NCI-H1436 treated with DMSO at 0.1 percent for 48 hours (cell line): Measurements from ENCODE around the gene TMEM125.

Experiments used
- DNase-seq: peaks from one replicate; lab custom pipeline; 2025; lab: John Stamatoyannopoulos, UW

The TMEM125 gene

DNA sequence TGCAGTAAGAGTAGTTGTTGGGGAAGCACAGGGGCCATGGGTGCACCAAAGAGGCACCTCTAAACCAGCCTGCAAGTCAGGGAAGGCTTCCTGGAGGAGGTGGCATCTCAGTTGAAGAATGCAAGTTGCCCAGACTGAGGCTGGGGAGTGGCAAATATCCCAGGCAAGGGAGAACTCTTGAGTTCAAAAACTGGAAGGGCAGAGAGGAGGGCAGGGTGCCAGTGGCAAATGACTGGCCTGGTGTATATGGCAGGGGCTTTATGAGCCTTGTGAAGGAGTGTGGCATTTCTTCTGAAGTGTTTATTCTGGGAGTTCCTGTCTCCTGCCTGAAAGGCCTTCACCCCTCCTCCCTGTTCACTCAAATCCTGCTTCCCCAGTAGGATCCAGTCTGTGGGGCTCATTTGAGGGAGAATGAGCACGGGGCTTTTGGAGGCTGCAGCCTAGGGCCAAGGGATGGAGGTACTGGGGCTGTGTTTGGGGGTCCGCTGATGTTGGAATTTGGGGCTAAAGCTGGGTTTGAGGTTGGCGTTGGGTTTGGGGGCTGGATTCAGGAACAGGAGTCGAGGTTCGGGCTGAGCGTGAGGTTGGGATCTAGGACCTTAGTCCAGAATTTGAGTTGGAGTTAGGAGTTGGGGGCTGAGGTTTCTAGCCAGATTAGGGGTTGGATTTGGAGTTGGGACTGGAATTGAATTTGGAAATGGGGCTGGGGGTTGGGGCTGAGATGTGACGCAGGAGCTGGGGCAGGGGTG, at the start of gene TMEM125:
TMEM125 (plus strand) TSS at position 357 of the 749 bp plus-strand sequence. CDS start 2,740 bp downstream, outside the sequence.
- DNase-seq, result no peak

DNA sequence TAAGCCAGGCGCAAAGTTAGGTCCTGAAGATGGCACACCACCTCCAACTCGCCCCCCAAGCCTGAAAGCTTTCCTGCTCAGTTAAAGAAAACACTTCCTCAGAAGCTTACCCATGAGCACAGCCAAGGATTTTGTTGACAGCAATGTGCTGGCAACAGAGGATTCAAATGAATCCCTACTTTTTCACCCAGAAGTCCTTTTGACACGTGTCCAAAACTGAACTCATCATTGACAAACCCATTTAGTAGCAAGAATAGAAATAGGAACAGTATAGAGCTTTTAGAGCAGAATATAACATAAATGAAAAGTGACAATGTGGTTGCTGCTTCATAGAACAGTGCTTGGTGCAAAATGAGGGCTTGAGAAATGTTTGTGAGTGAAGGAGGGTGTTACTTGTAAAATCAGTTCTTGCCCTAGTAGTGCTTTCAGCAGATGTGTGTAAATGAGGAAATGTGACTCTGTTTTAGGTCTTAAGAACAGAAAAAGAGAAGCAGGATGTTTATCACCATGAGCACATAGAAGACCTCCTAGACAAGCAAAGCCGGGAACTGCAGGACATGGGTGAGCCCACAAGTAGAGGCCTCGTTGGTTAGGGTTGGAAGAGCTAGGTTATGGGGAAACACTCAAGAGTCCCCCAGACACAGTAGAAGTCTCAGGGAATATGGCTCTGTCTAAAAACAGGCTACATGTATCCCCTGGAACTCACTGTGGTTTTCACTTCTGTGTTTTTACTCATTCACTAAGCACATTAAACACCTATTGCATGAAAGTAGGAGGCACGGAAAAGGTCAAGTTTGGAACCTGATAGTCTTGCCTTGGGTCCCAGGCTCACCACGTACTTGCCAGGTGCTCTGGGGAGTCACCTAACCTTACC, 48.6 kb upstream of the TMEM125 start:
- DNase-seq, result no peak

DNA sequence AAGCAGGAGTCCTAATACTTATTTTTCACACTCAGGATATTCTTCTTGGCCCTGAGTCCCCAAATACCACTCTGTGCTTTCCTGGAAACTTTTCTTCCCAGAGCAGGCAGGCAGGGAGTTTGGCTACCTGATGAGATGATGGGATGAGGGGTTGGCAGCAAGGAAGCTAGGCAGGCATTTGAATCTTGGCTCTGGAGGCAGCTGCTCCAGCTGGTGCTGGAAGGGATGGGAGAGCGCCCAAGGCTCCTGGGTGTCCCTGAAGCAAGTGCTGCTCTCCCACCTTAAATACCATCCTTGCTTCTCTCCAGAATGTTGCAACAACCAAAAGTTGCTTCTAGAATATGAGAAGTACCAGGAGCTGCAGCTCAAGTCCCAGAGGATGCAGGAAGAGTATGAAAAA, 48.0 kb upstream of the TMEM125 start:
- no peak for DNase-seq

DNA sequence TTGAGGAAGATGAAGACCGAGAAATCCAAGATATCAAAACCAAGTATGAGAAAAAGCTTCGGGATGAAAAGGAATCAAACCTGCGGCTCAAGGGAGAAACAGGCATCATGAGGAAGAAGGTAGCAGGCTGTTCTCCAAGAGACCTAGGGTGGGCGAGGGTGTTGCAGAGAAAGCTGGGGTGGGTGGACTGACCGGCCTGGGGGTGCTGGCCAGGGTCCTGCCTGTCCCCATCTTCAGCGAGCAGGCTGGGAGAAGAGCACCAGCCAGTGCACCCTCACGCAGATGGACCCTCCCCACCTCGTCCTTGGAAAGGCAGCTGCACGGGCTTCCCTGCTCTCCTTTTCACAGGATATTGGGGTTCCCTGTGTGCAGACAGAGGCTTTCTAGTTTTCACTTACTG, 46.9 kb upstream of the TMEM125 start:
- DNase-seq, result no peak

DNA sequence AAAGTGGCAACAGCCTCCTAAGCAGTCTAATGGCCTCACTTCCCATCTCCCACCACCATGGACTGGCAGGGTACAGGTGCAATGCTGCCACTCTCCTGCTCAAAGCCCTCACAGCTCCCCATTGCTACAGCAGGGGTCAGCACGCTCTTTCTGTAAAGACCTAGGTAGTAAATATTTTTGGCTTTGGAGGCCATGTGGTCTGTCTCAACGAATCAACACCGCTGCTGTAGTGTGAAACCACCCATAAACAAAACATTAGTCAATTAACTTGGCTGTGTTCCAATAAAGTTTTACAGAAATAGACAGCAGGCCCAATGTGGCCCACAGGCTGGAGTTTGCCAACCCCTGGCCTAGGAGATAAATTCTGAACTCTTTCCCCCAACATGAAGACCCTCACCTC, 44.6 kb upstream of the TMEM125 start:
- DNase-seq, result no peak

DNA sequence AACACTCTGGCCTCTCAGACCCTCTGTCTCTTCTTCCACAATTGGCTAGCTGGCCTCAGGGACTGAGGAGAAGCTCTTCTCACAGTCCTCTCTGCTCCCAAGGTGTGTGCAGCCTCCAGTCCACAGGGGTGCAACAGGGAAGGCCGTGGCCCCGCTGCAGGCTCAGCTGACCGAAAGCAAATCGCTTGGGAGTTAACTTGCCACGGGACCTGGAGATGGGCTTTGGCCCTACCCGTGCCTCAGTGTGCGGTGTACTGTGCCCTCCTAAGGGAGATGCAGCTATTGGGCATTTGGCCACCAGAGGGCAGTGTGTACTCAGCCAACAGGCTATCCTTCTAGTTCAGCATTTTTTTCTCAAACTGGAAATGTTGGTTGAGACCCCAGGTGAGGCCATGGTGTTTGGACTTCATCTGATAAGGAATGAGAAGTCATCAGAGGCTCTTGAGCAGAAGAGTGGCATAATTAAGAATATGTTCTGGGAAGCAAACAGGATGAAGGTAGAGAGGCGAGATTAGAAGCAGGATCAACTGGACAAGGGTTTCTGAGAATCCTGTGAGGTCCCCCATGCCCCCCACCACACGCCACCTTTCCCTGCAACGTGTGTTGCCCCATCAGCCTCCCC, 42.5 kb upstream of the TMEM125 start:
- no peak for DNase-seq

DNA sequence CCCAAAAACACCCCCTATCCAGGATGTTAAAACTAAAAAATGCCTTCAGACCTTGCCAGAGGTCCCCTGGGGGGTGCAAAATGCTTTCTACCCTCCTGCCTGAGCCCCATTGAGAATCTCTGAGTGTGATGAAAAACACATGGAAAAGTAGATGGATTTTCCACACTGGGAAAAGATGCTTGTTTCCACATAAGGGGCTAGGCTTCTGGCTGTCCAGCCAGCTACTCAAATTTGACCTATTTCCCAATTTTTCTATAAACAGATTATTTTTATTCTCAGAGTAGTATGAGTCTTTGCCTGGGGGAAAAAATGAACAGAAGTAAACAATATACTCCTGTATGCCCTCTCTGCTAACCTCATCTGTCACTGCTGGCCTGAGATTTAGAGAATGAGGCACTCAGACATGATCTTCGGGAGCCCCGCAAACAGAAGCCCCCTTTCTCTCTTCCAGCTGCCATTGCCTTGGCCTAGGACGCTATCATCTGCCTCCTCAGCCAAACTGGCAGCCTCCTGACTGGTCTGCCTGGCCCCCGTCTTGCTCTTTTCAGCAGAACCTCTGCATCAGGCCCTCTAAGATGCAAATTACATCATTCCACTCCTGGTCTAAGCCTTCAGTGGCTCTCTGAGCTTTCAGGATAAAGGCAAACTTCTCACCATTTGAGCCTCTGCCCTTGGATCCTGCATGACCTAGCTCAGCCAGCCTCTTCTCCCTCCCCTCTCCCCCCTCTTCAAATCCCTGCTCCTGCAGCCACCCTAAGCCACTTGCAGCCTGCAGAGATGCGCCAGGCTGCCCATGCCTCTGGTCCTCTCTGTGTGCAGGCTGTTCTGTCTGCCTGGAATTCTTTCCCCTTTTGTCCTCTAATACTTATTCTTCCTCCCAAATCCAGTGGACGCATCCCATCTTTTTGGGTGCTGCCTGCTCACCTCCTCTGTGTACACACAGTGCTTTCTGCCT, 39.7 kb upstream of the TMEM125 start:
- no peak for DNase-seq

DNA sequence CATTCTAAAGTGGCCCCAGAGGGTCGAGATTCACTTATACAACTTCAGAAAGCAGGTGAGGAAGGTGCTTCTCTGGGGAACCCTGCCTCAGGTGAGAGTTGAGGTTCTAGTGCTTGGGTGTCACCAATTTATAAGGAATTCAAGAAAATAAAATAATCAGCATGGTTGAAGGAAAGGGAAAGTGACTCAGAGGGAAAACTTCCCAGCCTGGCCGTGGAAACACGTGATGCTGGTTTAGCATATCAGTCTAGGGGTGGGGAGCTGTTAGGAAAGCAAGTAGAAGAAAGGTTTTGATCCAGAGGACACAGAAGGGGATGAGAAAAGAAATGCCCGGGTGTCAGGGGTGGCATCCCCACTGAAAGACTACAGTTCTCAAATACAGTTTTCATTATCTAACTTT, 37.7 kb upstream of the TMEM125 start:
- DNase-seq, result no peak

DNA sequence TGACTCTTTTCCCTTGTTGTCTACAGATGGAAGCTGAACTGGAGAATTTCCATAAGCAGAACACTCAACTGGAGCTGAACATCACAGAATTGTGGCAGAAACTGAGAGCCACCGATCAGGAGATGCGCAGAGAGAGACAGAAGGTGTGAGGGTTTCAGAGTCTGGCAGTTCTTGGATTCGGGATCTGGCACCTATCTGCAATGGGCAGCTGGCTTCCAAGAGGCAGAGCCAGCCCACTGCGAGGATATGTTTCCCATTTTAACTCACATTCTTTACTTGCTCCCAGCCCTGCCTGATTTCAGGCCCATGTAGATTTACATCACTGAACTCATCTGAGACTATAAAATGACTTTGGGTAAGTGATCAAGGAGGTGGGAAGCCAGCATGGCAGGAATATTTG, 37.3 kb upstream of the TMEM125 start:
- DNase-seq, result no peak

DNA sequence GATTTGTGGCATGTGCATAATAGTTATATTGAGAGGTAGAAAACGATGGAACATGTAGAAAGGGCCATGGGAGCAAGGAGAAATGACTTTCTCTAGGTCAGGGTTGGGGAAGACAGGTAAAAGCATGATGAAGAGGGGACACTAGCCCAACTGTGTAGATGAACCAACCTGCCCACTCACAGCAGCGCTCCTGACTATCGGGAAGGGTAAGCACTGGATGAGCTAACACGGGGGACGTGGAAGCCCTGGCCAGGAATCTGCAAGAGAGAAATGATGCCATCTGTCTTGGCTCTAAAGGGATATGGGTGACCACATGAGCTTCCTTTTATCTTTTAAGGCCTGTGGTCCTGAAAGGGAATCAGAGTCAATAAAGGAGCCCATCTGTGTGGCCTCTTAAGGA, 36.2 kb upstream of the TMEM125 start:
- no peak for DNase-seq

DNA sequence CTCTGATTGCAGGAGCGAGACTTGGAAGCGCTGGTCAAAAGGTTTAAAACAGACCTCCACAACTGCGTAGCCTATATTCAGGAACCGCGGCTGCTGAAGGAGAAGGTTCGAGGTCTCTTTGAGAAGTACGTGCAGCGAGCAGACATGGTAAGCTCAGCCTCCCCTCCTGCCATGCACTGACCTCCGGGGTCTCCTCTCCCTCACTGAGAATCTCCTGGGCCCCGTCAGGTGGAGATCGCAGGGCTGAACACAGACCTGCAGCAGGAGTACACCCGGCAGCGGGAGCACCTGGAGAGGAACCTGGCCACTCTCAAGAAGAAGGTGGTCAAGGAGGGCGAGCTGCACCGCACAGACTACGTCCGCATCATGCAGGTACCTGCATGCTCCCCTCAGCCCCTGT, 35.5 kb upstream of the TMEM125 start:
- DNase-seq, result no peak

DNA sequence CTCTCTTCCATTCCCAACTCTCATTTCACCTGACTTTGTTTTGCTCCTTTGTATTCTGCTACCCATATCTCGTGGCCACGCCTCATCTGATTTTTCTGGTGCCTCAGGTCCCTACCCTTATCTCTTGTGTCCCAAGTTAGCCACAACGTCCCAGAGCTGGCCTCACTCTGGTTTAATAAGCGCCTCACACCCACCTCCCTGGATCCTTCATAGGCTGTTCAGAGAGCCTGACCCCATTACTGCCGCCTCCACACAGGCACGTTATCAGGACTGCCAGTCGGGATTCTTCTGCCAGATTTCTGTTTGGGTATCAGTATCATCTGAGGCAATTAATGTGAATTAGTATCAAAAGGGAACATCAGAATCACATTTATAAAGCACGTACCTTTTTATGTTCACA, 34.7 kb upstream of the TMEM125 start:
- no peak for DNase-seq

DNA sequence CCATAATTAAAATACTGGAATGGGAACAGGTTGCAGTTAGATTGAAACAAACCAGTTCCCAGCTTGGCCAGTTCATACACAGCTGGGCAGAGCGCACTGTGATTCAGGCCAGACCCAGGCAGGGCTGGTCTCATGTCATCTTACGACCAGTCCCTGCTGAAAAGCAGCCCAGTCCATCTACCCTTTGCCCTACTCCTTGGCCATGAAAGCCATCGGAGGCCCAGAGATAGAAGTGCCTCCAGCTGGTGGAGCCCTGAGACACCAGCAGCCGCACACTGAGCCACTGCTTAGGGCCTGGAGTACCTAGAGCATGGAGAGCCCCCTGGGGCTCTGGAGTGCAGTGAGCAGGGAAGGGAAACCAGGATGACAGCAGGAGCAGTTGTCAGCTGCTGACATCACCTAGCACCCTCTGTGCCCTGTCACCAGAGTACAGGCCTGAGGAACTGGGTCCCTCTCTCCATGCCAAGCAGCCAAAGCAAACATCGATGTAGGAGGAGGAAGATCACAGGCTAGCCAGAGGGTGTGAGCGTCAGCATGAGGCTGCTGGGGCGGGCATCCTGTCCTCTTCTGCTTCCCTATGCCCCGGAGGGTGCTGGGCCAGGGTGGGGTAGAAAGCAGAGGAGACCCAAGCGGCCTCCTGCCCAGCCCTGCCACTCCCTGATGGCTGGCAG, 34.2 kb upstream of the TMEM125 start:
- no peak for DNase-seq

DNA sequence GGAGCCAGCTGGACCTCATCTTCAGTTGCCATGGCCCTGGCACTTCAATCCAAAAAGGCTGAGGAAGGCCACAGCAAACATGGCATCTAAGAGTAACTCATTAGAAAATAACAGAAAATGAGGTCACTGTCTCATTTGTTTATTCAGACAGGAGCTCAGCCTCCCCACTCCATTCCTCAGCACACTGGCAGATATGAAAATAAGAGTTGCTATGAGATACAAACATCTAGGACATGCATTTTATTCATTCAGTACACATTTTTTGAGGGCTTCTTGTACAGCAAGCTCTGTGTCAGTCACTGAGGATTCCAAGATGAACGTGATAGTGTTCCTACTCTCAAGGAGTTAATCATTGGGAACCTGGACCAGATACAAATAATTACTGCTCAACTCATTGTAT, 32.7 kb upstream of the TMEM125 start:
- no peak for DNase-seq

DNA sequence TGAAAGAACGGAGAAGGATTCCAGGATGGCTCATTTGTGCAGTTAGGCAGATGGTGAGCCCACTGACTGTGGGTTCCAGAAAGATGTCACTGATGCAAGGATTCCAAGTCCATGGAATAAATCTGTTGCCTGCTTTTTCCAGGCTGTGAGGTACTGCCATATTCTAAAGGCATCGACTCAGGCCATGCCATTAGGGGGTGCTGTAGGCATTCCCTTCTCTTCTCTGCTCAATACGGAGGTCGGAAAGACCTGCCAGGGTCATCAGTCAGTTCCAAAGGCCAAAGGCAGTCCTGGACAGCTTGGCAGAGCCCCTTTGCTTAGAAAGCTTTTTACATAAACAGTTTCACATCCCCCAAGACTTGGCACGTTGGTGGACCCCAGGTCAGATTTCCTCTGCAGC, 31.7 kb upstream of the TMEM125 start:
- no peak for DNase-seq

DNA sequence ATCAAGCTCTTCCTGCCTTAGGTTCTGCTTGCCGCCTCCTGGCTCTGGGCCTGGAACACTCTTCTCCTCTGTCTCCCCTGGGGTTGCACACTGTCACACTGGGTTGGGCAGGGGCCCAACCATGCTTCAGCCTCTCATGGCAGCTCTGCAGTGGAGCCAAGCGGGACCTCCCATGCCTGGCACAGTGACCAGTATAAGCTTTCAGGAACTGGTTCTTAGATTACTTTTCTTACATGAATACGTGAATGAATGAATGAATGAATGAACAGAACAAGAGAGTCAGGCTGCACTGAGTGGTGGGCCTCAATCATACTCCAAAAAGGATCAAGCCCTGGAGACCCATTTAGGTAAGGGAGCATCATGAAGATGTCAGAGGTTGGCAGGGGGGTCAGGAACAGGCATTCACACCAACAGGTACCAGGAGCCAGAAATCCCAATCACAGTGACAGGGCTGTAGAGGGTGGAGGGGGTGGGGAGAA, 30.8 kb upstream of the TMEM125 start:
- DNase-seq, result no peak

DNA sequence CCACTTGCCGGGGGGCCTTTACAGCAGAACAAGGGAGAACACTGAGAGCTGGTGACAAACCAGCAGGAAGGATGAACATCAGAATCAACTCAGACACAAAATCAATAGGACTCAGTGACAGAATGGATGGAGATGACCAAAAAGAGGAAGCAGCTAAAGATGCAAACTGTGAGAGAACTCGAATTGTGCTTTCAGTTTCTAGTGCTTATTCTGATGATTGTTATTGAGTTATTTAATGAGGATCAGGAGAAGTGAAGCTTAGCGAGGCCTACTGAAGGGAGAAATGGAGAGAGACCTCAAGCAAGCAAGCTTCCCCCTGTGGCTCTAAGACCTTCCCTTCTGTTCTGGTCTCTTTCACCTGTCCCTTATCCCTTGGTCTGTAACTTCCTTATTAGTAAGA, 30.3 kb upstream of the TMEM125 start:
- DNase-seq, result no peak

DNA sequence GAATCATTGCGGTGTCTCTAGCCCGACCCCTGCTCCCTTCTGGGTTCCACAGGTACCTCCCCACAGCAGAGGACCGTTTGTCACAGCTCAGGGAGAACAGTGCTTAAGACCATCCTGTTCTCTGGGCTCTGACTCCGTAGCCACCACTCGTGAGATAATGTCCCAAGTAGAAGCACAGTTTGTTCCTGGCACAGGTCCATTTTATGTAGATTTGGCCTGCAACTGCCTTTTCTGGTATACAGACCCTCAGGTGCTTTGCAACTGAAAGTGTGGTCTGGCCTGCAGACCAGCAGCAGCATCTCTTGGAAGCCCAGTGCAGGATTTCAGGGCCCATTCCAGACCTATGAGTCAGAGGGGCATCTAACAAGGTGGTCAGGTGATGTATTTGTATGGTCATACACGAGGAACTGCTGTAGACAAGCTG, 28.4 kb upstream of the TMEM125 start:
- DNase-seq, result no peak

DNA sequence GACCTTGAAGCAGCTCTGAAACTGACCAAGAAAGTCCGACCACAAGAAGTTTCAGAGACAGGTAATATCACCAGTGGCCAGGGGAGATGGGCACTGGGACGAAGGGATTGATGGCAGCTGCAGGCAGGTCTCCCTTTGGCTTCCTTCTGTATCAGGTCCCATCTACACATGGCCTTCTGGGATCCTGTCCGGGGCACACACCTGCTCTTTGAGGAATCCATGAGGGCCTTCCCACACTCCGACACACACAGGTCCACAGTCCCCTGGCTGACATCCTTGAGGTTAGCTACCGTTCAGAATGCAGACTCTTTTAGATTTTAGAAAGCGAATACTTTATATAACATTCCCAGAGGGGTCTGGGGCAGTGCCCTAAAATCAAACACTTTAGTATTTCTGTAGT, 26.5 kb upstream of the TMEM125 start:
- DNase-seq, result no peak

DNA sequence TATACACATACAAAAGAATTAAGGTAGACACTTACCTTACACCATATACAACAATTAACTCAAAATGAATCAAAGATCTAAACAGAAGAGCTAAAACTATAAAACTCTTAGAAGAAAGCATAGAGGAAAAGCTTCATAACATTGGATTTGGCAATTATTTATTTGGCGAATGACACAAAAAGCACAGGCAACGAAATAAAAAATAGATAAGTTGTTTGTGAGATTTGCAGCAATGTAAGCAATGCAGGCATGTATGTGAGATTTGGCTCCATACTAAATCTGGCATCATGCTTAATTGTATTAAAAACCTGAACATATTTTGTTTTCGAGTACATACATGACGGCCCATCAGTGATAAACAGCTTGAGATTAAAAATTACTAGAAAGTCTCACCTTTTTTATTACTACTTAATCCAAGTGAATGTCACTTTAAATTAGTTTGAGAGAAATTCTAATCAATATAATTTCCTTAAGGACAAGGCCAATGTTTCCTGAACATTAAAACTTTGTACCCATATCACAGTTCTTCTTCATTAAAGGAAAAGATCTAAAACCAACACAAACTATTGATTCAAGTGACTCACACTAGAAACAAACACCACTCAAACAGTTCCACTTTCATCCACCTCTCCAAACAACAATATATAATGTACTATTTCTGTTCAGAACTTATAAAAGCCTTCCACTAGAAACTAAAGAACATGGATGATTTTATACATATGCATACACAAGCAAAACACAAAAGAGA, 23.1 kb upstream of the TMEM125 start:
- no peak for DNase-seq
